ENCODE results near the gene NPM1.

Gene NPM1

GRCh38 chr5:171453056-171453725 is 65.5 kb downstream of the NPM1 start:
- no peak for DNase-seq

DNA sequence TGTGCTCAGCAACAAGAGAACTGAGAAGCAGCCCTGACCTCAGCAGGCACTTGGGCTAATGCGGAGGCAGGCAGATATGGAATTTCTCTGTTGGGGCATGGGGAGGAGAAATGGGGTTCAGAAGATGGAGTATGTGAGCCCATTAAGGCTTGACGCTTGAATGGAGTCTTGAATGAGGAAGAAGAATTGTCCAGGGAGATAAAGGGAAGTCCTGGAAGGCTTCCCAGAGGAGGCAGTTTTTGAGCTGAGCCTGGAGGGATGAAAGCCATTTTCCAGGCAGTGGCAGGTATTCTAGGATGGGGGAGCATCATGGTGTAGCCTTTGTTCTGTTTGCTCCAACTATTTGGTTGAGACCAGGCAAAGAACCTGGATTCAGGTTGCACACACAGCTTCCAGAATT is 66.3 kb downstream of the NPM1 start:
- no peak for DNase-seq

DNA sequence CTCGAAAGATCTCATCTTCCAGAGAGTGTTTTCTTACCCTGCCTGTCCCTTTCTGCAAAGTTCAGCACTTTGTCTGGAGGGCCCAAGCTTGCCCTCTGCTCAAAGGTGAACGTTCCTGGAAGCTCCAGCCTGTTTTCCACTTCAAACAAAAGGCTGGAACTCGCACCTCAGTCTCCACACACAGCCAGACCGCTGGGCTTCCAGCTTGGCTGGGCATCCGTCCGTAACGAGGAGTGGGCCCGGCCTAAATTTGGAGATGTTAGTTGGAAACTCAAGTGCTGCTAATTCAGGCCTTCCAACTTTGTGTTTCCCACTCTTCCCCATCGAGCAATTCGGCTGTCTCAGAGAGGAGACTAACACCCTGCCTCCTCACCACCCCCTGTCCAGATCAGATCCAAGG is 66.9 kb downstream of the NPM1 start:
- no peak for DNase-seq

GRCh38 chr5:171455522-171455921 is 67.9 kb downstream of the NPM1 start:
- no peak for DNase-seq

DNA sequence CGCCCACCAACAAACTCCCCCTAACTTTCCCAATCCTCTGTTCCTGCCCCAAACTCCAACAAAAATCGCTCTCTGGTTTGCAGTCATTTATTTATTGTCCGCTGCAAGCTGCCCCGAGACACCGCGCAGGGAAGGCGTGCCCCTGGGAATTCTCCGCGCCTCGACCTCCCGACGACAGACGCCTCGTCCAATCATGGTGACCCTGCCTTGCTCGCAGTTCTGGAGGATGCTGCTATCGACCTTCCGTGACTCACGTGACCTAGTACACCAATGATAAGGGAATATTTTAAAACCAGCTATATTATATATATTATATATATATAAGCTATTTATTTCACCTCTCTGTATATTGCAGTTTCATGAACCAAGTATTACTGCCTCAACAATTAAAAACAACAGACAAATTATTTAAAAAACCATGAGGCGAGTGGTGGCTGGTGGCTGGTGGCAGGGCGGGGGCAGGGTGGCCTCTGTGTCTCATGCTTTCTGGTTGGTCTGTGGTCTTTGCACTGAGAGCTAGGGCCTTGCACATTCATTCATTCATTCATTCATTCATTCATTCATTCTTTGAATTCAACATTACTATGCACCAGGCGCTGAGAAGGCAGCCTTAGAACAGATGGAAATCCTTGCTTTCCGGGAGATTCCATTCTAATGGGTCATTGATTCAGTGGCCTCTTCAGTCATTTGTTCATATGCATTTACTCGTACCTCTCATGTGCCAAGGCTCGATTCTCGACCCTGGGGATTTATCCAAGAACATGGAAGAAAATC is 69.7 kb downstream of the NPM1 start:
- DNase-seq: no peak

GRCh38 chr5:171459839-171460238 is 72.2 kb downstream of the NPM1 start:
- DNase-seq: no peak
